DND-41 (cell line): ENCODE results near the gene TNNC1.

ENCODE experiments used
- CTCF ChIP-seq: IDR thresholded peaks from 2 replicates; pipeline ENCODE4 v1.5.1; 2012; ENCODE audit warnings: borderline replicate concordance, low read length, moderate library complexity, mild to moderate bottlenecking; ENCODE audit not compliant: poor library complexity, severe bottlenecking; ENCODE audit errors: extremely low read depth
- EZH2 ChIP-seq: IDR thresholded peaks from 3 replicates; pipeline ENCODE4 v1.6.1; 2012; ENCODE audit warnings: borderline replicate concordance, low read depth, mild to moderate bottlenecking, moderate library complexity, low read length, inconsistent platforms; ENCODE audit not compliant: severe bottlenecking

- TF ChIP-seq CTCF (no peak), EZH2 (no peak)
These were observed 46.1 kb downstream of the TNNC1 start for GRCh38 chr3:52407779-52408178.
